GM19240 (cell line): ENCODE measurements around the gene PHF2.
A peak's percentile ranks its signal among the peaks of the same experiment; 100 is the strongest.

Experiments
- DNase-seq: peaks from one replicate; pipeline ENCODE4 v3.0.0; 2011; ENCODE audit warnings: low spot score; ENCODE audit not compliant: insufficient read length

The PHF2 gene

DNA sequence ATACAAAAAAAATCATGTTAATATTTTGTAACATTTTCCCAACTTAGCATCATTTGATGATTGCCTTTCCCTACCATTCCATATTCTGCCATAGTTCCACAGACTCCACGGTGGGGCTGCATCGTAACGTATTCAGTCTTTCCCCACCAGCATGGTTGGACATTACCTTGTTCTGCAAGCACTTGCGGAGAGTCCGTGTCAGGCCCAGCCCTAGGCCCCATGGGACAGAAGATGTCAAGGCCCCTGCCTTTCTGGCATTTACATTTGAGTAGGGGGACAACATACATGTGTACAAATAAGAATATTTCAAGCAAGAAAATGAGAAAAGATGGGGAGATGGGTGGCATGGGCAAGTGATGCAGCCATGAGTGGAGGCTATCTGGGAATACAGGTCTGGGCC is 8.2 kb upstream of the PHF2 start:
- no peak for DNase-seq

DNA sequence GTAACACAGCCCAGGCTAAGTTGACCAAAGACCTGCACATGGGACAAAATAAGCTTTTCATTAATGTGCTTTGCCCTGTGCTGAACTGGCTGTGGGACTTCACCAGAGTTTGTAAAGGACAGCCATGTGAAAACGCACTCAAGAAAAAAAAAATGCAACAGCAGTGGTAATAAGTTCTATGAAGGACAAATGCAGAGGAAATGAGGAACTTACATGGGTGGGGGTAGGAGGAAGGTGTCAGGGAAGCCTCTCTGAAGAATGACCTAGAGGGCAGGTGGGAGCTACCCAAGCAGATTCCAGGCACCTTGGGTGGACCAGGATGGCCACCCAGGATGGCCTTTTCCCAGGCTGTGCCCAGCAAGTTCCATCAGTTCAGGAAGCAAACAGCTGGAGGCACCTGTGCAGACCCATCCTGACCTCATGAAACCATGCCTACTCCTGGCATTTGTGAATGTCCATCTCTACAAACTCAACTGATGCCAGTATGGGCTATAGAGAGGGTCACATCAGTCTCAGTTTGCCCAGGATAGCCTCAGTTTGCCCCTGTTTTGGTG is 6.7 kb upstream of the PHF2 start:
- no peak for DNase-seq

DNA sequence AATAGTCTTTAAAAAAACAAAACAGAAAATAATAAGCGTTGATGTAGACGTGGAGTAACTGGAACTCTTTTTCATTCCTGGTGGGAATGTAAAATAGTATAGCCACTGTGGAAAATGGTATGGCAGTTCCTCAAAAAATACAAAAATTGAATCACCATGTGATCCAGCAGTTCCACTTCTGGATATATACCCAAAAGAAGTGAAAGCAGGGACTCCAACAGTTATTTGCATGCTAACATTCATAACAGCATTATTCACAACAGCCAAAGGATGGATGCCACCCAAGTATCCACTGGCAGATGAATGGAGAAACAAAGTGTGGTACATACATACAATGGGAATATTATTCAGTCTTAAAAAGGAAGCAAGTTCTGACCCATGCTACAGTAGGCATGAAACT is 4.2 kb upstream of the PHF2 start:
- DNase-seq, result no peak

DNA sequence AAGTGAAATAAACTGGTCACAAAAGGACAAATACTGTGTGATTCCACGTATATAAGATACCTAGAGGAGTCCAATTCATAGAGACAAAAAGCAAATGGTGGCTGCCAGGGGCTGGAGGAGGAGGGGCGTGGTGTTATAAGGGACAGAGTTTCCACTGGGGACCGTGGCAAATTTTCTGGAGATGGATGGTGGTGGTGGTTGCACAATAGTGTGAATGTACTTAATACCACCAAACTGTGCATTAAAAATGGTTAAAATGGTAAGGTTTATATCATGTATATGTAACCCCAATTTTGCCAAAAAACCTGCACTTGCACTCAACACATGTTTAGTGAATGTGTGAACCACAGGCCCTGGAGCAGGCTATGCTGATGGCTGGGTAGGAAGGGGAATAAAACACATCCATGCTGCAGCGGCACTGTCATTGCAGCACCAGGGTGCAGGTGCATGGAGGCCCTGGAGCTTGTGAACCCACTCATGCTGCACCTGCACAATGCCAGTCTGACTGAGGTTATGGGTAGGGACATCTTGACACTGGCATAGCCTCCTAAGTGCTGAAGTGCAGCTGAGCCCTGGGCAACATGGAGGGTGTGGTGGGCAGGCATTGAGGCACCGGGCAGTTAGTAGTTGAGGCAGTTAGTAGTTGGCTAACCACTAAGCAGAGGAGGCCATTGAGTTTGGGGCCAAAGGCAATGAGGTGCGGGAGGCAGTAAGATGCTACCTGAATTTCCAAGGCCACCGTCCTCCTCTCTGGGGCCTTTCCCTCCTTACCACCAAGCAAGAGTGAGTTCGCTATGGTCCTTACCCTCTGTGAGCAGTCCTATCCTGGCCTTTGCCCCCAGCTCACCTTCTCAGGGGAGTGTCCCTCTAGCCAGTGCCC is 3.5 kb upstream of the PHF2 start:
- no peak for DNase-seq

DNA sequence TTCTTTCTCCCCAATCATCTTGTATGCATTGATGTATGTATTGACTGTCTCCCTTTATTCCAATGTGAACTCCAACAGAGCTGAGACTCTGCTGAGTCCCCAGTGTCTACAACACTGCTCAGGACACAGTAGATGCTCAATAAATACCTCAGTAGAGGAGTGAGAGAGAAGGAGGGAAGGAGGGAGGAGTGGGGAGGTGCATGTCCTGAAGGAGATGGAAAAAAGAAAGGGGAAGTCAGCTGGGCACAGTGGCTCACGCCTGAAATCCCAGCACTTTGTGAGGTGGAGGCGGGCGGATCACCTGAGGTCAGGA is 2.9 kb upstream of the PHF2 start:
- no peak for DNase-seq

DNA sequence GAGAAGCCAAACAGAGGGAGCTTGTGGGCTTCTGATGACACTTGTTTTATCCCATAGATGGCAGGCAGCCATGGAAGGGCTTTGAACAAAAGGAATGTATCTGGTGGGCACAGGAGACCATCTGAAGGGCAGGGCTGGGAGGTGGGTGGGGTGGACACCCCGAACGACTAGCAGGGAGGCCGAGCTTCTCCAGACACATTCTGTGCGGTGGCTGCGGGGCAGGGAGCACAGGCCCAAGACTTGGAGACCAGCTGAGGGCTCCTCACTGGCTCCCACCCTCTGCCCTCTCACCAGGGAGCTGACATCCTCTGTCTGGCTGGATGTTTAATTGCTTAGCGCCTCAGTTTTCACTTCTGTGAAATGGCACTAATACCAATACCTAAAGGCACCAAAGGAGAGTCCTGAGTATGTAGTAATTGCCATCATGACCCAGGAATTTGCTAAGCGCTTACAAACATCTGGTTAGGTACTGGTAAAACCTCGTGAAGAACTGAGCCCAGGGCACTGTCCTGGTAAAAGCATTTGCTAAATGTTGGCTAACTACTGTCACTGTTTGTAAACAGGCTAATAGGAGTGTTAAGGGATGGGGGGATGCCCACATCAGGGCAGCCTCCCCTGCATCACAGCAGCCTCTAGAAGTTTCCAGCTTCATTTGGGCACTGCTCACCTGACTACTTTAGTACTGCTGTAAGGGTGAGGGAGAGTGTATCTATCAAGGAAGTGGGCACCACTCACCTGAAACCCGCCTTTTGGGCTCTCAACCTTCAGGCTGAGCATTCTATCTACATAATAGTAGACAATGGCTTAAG is 2.1 kb upstream of the PHF2 start:
- DNase-seq, result no peak

DNA sequence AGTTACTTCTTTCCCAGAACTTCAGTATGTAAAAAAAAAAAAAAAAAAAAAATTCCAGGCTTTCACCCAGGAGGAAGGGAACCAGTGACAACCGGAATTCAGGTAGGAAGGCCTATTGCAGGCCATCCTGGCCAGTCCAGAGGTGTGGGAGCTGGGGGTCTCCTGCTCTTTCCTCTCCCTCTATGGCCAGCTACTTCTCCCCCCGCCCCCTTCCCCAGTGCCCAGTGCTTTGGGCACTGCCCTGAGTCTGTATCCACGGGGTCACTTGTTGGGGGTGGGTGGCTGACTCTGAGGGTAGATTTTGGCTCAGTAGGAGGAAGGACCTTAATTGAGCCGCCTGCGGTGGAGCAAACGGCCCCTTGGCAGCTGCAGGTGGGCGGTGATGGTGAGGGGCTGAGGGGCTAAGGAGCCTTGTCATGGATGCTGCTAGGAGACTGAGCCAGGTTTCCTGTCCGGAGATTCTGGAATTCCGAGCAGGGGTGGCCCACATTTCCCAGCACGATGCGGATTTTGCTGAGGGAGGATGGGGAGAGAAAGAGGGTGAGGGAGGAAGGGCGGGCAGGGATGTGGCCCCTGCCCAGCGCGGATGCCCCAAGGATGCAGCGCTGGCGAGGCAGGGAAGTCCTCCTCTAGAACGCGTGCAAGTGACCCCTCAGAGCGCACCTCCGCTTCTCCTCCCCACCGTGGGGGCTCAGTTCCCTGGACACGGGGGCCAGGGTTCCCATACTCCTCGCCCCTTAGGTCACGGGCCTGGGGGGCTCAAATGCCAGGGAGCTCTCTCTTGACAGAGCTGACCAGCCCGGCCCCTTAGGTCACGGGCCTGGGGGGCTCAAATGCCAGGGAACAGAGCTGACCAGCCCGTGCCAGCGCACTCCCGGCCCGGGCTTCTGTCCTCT is 1.2 kb upstream of the PHF2 start:
- no peak for DNase-seq

DNA sequence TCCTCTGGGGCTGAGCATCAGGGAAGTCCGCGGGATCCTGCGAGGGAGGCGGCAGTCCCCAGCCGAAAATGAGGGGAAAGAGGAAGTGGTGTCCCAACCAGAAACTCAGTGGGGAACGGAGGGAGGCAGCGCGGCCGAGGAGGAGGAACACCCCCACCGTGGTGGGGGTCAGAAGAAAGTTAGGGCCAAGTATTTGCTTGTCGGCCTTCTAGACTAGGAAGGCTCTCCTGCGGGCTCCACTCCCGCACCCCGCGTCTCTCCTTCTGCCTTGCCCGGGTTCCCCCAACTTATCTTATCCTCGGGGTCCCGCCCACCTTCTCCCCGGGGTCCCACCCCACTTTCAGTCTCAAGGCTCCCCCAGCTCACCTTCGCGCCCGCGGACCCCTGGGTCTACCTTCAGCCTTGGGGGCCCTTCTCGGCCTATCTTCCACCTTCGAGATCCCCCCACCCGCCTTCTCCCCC is 557 bp upstream of the PHF2 start:
- DNase-seq, result peak; percentile 49

DNA sequence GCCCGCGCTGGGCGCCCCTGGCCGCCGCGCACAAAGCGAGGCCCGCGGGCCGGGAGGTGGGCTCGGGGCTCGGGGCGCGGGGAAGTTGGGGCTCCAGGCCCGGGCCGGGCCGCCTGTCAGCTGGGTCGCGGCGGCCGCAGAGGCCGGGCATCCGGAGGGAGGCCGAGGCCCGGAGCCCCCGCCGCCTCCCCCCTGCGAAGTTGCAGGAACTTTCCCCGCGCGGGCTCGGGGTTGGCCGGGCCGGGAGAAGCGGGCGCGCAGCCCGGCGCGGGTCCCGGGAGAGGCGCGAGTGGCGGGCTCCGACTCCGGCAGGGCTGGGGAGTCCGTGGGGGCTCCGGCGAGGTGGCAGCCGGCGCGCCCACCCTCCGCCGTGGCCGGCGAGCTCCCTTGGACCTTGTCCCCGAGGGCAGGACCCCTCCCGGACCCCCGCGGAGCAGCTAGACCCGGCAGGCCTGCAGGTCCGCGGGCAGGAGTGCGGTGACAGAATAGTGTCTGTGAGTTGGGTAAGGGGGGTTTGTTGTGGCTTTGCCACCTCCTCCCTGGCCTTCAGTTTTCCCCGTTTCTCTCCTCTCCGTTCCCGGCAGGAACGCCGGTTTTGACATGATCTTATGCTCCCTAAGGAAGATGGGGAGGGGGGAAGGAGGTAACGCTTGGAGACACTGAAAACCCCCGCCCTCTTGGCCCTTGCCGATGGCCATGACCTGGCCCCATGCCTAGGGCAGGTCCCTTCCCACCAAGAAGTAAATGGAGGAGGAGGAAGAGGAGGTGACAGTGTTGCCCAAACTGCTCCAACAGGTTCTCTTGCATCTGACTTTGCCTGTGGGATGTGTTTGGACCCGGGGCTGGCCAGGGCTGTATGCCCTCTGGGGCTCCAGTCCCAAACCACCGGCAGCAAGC is 942 bp downstream of the PHF2 start:
- DNase-seq, result no peak

DNA sequence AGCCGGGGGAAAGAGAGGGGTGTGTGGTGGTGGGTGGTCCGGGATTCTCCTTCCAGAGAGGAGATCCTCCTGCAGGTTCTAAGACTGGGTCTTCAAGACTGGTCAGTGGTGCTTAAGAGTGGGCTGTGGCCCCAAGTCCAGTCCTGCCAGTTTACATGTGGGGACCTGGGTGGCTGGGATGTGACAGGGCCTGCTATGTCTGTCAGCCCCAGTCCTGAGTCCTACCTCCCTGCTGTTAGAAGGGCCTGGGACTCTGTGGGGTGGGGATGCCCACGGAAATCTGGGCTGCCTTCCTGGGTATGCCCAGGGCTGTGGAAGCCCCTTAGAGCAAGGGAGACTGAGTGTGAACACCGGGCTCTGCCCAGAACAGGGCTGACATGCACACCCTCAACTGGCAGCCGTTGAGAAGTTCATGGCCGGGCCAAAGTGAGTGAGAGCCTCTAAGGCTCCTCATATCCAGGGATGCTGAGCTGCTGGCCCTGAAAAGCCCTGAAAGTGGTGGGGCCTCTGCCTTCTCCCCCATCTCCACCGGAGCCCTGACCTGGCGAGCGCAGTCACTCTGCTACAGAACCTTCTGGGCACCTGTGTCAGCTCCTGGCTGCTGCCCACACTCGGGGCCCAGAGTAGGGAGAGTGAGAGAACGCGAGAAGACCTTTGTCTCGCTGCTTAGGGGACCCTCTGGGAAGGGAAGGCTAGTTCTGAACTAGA is 1.7 kb downstream of the PHF2 start:
- no peak for DNase-seq

DNA sequence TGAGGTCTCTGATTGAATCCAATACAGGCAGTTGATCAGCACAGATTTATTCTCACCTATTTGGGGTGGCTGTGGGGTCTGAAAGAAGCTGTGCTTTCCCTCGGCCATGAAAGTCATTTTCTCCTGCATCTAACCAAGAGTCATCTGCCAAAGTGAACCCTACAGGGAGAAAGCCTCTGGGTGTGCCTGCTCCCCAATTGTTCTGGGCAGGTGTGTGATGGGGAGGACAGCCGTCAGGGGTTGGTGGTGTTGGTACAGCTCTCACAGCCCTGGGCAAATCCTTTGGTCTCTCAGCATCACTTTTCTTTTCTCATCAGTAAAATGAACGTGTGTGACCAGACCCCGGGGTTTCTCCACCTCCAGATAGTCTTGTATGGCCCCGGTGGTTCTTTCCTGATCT is 2.5 kb downstream of the PHF2 start:
- DNase-seq, result no peak

DNA sequence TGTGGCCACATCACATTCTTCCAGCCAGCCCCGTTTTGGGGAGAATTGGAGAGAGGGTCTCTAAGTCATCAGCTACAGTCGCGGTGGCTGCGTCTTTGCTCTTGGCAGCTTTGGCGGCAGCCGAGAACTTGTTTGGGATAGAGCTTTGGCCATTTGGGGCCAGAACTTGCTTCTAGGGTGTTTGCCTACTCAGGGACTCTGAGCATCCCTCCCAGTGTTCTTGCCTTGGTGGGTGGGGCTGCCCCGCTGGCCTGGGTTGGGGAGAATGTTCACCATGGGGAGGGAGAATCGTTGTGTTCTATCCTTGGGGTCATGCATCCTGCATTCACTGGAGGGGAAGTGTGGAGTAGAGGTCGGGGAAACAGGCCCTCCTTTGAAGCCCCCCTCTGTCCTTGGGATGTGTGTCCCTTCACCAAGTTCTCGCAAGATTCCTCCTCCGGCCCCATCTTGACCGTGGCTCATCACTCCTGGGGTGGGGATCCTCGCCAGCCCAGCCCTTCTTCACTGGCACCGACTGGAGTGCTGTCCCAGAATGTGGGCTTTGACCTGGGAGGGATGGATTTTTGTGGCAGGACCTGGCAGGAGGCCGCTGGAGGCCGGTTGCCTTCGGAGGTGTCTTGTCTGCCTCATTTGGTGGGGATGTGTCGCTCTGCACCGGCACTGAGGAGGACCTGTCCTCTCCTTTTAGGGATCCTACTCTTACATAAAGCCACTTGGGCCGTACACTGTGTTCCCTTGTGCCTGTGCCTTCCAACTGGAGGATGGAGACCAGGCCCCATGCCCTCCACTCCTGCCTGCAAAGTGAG is 3.5 kb downstream of the PHF2 start:
- DNase-seq, result no peak

DNA sequence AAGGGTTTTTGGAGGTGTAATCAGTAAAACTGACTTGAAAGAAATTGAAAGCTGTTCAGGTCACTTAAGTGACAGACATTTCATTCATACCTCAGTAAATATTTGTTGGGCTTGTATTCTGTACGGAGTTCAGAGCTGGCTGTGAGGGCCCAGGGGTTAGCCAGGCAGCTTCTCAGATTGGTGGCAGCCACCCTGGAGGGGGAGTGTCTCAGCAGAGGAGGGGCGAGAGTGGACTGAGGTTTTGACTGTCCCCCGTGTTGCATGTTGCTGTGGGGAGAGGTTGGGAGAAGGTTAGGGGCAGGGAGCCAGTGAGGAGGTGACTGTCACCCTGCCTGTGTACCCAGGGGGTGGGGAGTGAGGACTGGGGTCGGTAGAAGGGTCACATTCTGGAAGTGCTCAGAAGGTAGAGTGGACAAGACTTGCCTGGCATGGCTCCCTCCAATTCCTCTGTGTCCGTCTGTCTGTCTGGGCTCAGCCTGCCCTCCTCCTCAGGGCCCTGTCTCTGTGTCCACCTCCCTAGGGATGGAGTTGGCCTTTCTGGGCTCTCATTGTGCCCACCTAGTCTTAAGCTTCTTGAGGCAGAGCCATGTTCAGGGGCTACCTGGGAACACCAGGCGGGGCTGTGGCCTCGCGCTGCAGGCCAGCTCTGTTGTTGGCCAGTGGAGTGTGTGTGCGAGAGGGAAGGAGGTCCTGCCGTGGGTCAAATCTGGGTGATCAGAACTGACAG is 4.4 kb downstream of the PHF2 start:
- DNase-seq, result no peak

DNA sequence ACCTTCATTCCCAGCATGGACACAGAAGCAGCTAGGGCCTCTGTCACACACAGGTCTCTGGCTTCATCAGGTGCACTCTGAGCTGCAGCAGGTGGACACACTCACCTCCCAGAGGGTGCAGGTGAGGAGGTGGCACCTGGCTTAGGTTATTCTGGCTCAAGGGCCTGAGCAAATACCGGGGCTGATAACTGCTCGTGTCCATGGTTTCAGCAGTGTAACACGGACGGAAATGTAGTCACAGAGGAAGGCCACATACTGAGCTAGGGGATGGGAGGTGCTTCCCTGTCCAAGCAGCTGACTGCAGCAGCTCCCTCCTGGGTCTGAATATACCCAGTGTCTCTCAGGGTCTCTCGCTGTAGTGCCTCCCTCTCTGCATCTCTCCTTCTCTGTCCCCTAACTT is 5.7 kb downstream of the PHF2 start:
- DNase-seq, result no peak

DNA sequence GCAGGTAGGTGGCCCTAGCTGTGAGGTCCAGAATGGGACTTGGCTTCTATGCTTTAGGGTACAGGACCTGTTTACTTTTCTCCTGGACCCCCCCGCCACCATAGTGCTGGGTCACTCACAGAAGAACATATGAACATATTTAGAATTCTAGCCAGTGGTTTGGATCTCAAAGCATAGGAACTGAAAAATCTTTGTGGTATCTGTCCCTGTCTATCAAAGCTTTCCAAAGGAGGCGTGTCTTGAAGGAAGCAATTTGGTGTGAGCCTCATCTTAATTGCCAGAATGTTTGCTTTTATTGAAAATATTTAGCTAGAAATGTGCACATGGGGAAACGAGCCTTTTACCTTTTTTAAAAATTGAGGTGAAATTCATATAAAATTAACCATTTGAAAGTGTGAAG is 6.2 kb downstream of the PHF2 start:
- no peak for DNase-seq

DNA sequence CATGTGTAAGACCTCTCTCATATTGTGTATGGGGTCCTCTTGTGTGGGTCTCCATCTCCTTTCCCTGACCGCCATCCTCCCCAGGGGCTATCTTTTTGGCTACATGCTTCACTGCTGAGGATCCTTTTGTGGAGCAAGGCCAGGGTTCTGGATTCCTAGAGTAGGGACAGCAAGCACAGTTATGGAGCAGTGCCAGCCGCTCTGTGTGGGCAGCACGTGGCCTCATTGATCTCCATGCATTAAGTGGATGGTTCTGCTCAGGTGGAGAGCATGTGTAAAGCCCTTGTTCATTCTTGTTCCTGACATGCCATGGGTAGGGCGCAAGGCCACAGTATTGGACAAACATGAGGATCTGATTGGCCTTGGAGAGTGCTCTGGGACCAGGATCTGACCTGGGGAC is 8.9 kb downstream of the PHF2 start:
- no peak for DNase-seq

DNA sequence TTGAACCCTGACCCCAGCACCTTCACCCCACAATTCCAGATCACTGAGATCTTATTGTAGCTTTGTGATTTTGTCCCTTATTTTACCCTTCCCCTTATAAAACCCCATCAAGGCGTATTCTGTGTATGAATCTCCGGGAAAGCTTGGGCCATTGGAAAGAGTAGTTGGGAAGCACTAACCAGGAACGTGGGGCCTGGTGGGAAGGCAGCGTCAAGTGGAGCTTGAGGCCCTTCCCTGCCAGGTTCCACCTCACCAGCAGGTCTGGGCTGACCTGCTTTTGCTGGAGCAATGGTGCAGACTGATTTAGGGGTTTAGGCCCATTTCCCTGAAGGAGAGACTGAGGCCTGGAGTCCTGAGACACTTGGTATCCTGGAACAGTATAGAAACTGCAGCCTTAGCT is 9.3 kb downstream of the PHF2 start:
- no peak for DNase-seq

DNA sequence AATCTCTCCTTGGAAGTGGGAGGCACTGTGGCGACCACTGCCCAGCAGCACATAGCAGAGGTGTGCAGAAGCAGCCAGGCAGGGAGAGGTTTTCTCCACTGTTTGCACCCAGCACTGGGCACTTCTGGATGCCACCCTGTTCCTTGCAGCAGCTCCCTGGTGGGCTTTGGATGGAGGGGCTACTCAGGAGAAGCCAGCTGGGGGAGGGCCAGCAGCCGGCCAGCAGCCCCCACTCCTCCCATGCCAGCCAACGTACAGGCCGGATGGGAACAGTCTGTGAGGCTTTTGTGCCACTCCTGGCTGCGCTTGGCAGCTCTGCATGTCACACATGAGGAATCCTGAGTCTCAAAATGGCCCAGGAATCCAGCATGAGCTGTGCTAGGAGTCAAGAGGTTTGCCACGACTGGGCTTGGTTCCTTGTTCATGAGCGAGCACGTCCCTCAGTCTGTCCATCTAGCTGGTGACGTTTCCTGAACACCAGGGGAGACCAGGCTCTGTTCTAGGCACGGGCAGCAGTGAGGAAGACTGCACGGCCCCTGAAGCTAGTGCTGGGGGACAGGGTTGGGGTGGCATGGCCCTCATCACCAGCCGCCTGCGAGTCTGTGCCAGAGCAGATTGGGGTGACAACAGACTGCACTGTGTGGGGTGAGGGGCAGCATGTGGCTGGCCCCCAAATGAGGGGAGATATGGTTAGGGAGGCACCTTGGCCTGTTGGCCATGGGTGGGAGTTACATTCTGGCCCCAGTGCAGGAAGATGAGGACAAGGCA is 10.1 kb downstream of the PHF2 start:
- no peak for DNase-seq
